ENCODE results near the gene KRTAP4-6. TPM values are rescaled to one million over a fixed set of nuclear protein-coding genes. Genes with fewer than 3 reads are reported as not detected.
"Not testable (repeated sequence)": the region's sequence is repeated elsewhere in the genome, so short reads cannot be mapped to it uniquely, and the experiment has no call there.

KRTAP4-6 gene
- total RNA-seq, 2 donors from 2014 or later, result not detected

DNA sequence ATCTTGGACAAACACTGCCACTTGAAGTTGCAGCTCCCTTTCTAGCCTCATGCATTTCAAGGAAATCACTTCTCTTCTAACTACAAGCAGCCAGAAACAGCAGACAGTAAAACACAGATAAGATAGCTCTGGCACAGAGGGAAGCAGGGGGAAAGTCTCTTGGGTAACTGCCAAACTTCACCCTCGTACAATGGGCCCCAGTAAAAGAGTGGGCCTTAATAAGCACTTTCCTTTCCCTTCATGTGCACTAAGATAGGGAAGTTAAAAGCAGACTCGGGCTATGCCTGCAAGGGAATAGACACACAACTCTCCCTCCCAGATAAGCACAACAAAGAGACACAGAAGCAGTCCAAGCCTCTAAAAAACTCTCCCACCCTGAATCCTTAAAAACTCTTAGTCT lies 13.5 kb upstream of the KRTAP4-6 start:
- ATAC-seq (no peak), DNase-seq (no peak)
- no peak overlapping the region for H3K4me3 ChIP-seq
- no peaks in the 10 kb centered on the region for H3K9me3 ChIP-seq
- no peaks in the 10 kb centered on the region for H3K27me3 ChIP-seq
- intact Hi-C loops (cut with DNase I), result no loop called here
- 27 to 29% methylated on average over 2 of the region's 2 CpGs for WGBS, 2 donors
- no peak overlapping the region for H3K27ac ChIP-seq
- no peak for TF ChIP-seq POLR2A (IDR thresholded peaks at IDR 0.05)
- TF ChIP-seq, protein P1, sequence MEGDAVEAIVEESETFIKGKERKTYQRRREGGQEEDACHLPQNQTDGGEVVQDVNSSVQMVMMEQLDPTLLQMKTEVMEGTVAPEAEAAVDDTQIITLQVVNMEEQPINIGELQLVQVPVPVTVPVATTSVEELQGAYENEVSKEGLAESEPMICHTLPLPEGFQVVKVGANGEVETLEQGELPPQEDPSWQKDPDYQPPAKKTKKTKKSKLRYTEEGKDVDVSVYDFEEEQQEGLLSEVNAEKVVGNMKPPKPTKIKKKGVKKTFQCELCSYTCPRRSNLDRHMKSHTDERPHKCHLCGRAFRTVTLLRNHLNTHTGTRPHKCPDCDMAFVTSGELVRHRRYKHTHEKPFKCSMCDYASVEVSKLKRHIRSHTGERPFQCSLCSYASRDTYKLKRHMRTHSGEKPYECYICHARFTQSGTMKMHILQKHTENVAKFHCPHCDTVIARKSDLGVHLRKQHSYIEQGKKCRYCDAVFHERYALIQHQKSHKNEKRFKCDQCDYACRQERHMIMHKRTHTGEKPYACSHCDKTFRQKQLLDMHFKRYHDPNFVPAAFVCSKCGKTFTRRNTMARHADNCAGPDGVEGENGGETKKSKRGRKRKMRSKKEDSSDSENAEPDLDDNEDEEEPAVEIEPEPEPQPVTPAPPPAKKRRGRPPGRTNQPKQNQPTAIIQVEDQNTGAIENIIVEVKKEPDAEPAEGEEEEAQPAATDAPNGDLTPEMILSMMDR (IDR thresholded peaks at IDR 0.05), result no peak
- H3K36me3 ChIP-seq (replicated peaks in 1 of 2; ENCODE audit: insufficient read depth in 1 of 2, low read depth in 2 of 2), result no peaks in the 10 kb centered on the region
- H3K4me1 ChIP-seq, result no peaks in the 10 kb centered on the region

- TF ChIP-seq, protein P1 (IDR thresholded peaks at IDR 0.05), result no peak
- TF ChIP-seq POLR2A (IDR thresholded peaks at IDR 0.05), result no peak
- 41 to 47% methylated on average over 2 of the region's 2 CpGs for WGBS, 2 donors
Measured at GRCh38 chr17:41151525-41151924, 11.2 kb upstream of the KRTAP4-6 start.

DNA sequence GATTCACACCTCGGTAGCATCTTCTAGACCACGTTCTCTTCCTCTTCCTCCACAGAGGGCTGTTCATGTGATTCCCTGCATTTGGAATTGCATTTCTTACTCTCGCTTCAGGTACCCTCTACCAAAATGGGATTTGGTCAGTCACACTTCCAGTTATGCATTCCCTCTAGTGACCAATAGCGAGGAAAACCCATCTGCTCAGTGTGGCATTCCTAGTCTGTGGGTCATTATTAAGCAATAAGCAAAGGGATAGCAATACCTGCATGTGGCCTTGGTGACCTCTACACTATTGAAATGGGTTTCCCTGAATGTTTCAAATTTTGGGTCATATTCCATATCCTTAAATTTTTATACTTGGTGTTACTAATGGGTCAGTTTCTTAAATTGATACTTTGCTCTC lies 9.7 kb upstream of the KRTAP4-6 start:
- no peak overlapping the region for H3K27ac ChIP-seq
- intact Hi-C loops (cut with DNase I), result no loop called here
- H3K27me3 ChIP-seq, result no peaks in the 10 kb centered on the region
- ATAC-seq (no peak), DNase-seq (no peak)
- no peaks in the 10 kb centered on the region for H3K36me3 ChIP-seq (replicated peaks in 1 of 2; ENCODE audit: insufficient read depth in 1 of 2, low read depth in 2 of 2)
- no peak for TF ChIP-seq POLR2A (IDR thresholded peaks at IDR 0.05)
- TF ChIP-seq, protein P1 (IDR thresholded peaks at IDR 0.05), result no peak
- 71 to 83% methylated on average over 4 of the region's 4 CpGs for WGBS, 2 donors
- H3K4me1 ChIP-seq, result no peaks in the 10 kb centered on the region
- no peaks in the 10 kb centered on the region for H3K9me3 ChIP-seq
- H3K4me3 ChIP-seq, result no peak overlapping the region

More at GRCh38 chr17:41151525-41151924, 11.2 kb upstream of the KRTAP4-6 start:
- Histone ChIP-seq H3K36me3 (replicated peaks in 1 of 2; ENCODE audit: insufficient read depth in 1 of 2, low read depth in 2 of 2) (no peaks in the 10 kb centered on the region), H3K4me1 (no peaks in the 10 kb centered on the region), H3K27ac (no peak overlapping the region), H3K27me3 (no peaks in the 10 kb centered on the region), H3K9me3 (no peaks in the 10 kb centered on the region), H3K4me3 (no peak overlapping the region)
- ATAC-seq, result no peak
- intact Hi-C loops (cut with DNase I), result no loop called here
- DNase-seq, result no peak

- no peaks in the 10 kb centered on the region for H3K4me1 ChIP-seq
- no peaks in the 10 kb centered on the region for H3K9me3 ChIP-seq
- H3K27me3 ChIP-seq, result no peaks in the 10 kb centered on the region
- intact Hi-C loops (cut with DNase I), result no loop called here
- no peak within 1 kb of the TSS for H3K27ac ChIP-seq
- ATAC-seq (no peak), DNase-seq (no peak)
- no peak within 1 kb of the TSS for H3K4me3 ChIP-seq
- 40 to 45% methylated on average over 1 to 2 of the region's 2 CpGs for WGBS, 2 donors
- TF ChIP-seq POLR2A (IDR thresholded peaks at IDR 0.05), result no peak
- TF ChIP-seq, protein P1 (IDR thresholded peaks at IDR 0.05), result no peak
- no peaks in the 10 kb centered on the region for H3K36me3 ChIP-seq (replicated peaks in 1 of 2; ENCODE audit: insufficient read depth in 1 of 2, low read depth in 2 of 2)
Measured at GRCh38 chr17:41149652-41149985, 9.3 kb upstream of the KRTAP4-6 start, which contains the start of gene KRTAP4-5. TSS of gene KRTAP4-5 (minus strand) at chr17:41149825. CDS start at chr17:41149767, 58 bp downstream.

DNA sequence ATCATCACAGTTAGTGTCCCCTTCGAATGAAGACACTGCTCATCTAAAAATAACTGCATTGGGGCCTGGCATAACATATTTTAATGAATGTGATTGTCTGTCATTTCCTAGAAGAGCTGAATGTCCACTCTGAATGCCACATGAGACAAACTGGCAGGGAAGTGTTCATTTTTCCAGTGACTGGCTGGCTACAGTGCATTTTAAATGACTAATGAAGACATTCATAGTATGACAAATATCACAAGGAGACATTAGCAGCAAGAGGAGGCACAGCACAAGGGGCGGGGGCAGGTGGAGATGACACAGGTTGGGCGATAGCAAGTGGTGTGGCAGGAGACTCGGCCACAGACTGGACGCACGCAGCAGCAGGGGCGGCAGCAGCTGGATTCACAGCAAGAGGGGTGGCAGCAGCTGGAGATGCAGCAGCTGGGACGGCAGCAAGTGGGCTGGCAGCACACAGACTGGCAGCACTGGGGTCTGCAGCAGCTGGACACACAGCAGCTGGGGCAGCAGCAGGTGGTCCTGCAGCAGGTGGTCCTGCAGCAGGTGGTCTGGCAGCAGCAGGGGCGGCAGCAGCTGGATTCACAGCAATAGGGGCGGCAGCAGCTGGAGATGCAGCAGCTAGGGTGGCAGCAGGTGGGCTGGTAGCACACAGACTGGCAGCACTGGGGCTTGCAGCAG lies 8.8 kb upstream of the KRTAP4-6 start:
- intact Hi-C loops (cut with DNase I); DNase-seq; H3K9me3 ChIP-seq; H3K4me3 ChIP-seq; H3K27ac ChIP-seq; H3K27me3 ChIP-seq; H3K36me3 ChIP-seq (replicated peaks in 1 of 2; ENCODE audit: insufficient read depth in 1 of 2, low read depth in 2 of 2); H3K4me1 ChIP-seq; ATAC-seq: not testable (repeated sequence)
- 60 to 77% methylated on average over 8 to 10 of the region's 10 CpGs for WGBS, 2 donors
